22Rv1 (cell line): ENCODE measurements around the gene SESN3.
A peak's percentile ranks its signal among the peaks of the same experiment; 100 is the strongest.

Experiments
- ZFX ChIP-seq: fragments of 450-650 bp; IDR thresholded peaks from 2 replicates; pipeline ENCODE4 v1.6.1; 2017; ENCODE audit warnings: antibody characterized with exemption, borderline replicate concordance
- TF ChIP-seq, protein P1 (sequence below): fragments of 450-650 bp; IDR thresholded peaks from 2 replicates; pipeline ENCODE4 v1.5.1; 2017; ENCODE audit warnings: mild to moderate bottlenecking

DNA sequence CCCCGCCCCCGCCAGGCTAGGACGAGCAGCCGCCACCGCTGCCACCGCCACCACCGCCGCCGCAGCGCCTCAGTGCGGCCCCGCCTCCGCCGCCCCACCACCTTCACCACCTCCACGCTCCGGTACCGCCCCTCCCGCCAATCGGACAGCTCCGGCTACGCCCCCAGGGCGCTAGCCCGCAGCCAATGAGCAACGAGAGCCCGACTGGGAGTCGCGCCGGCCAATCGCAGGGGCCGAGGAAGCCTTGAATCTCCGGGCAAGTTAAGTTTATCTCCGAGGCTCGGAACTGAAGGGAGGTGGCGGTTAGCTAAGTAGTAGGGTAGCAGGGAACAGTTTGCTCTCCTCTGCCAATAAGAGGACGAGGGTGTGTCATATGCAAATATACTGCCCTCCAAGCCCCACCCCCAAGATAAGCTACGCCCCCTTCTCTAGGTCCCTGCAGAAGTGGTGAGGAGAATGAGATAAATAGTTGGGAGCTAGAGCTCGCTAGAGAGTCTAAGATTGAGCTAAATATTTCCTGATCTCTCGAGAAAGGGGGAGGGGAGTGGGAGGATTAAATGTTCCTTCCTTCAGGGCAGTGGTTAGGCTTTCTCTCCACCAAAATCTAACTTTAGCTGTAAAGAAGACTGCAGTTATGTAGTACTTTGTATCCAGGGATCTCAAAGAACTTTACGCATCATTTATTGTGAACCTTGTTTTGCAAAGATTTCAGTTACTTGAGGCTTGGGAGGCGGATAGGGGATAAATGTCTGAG, at the start of gene SESN3:
- TF ChIP-seq, protein P1, sequence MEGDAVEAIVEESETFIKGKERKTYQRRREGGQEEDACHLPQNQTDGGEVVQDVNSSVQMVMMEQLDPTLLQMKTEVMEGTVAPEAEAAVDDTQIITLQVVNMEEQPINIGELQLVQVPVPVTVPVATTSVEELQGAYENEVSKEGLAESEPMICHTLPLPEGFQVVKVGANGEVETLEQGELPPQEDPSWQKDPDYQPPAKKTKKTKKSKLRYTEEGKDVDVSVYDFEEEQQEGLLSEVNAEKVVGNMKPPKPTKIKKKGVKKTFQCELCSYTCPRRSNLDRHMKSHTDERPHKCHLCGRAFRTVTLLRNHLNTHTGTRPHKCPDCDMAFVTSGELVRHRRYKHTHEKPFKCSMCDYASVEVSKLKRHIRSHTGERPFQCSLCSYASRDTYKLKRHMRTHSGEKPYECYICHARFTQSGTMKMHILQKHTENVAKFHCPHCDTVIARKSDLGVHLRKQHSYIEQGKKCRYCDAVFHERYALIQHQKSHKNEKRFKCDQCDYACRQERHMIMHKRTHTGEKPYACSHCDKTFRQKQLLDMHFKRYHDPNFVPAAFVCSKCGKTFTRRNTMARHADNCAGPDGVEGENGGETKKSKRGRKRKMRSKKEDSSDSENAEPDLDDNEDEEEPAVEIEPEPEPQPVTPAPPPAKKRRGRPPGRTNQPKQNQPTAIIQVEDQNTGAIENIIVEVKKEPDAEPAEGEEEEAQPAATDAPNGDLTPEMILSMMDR = peak; percentile 10; the same call in 1 of the 2 replicates
- TF ChIP-seq ZFX = no peak
